ENCODE results near the gene GABBR2. TPM values are rescaled to one million over a fixed set of nuclear protein-coding genes. Genes with fewer than 3 reads are reported as not detected.
A peak's percentile ranks its signal among the peaks of the same experiment; 100 is the strongest.

Gene GABBR2
- total RNA-seq, 6 experiments from 2014 or later = not detected

DNA sequence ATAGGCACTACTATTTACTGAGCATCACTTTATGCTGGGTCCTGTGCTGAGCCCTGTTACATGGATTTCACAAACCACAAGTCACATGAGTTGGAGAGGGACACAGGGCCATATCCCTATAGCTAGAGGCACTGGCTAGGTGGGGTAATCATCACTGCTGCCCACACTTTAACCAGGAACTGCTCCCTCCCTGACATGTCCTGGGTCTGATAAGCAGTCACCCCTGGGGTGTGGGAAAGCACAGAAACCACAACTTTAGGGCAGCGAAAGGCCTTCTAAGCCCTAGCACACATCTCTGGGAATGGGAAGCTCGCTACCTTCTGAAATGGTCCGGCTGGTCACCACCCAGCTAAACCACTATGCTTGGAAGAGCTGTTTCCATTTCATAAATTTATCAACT is 468.3 kb downstream of the GABBR2 start:
- no peak overlapping the region for H3K4me3 ChIP-seq
- ATAC-seq (peak in 3 of 4 donors; percentile 16 to 38 (median 27)), DNase-seq (no peak)
- intact Hi-C loops (cut with DNase I) = no loop called here
- TF ChIP-seq, protein P1, sequence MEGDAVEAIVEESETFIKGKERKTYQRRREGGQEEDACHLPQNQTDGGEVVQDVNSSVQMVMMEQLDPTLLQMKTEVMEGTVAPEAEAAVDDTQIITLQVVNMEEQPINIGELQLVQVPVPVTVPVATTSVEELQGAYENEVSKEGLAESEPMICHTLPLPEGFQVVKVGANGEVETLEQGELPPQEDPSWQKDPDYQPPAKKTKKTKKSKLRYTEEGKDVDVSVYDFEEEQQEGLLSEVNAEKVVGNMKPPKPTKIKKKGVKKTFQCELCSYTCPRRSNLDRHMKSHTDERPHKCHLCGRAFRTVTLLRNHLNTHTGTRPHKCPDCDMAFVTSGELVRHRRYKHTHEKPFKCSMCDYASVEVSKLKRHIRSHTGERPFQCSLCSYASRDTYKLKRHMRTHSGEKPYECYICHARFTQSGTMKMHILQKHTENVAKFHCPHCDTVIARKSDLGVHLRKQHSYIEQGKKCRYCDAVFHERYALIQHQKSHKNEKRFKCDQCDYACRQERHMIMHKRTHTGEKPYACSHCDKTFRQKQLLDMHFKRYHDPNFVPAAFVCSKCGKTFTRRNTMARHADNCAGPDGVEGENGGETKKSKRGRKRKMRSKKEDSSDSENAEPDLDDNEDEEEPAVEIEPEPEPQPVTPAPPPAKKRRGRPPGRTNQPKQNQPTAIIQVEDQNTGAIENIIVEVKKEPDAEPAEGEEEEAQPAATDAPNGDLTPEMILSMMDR (IDR thresholded peaks at IDR 0.05) = no peak
- no peaks in the 10 kb centered on the region for H3K9me3 ChIP-seq
- H3K4me1 ChIP-seq = peaks cover 0 to 5% (median 0%) of the 10 kb centered on the region in 4 donors
- no peaks in the 10 kb centered on the region for H3K27me3 ChIP-seq
- 100% methylated on average over 1 of the region's 3 CpGs for WGBS (ENCODE audit: insufficient coverage, low coverage, low lambda C conversion rate, missing lambda C conversion rate)
- no peak overlapping the region for H3K27ac ChIP-seq
- H3K36me3 ChIP-seq = peaks cover 0 to 4% (median 1%) of the 10 kb centered on the region in 4 donors

Other genes starting within 250 kb of the GABBR2 start
- 1 to 10 TPM; 3.7 to 7.9 (median 4.7) TPM for gene ANKS6, start 87.6 kb upstream of the GABBR2 start, total RNA-seq
- 1 to 10 TPM in 1 of 6 experiments, under 1 TPM in 4, not detected in 1; 0.06 to 1.1 (median 0.30) TPM for gene GALNT12, start 98.7 kb upstream of the GABBR2 start, total RNA-seq
- gene COL15A1, start 235.0 kb upstream of the GABBR2 start, total RNA-seq = under 1 TPM in 4 of 6 experiments, not detected in 2; 0.07 to 0.58 (median 0.11) TPM

Data from right lobe of liver (tissue), 6 donors.